GM12878 (cell line): ENCODE data around the gene GAL3ST2. TPM values are rescaled to one million over a fixed set of nuclear protein-coding genes. Genes with fewer than 3 reads are reported as not detected.

Source experiments
- BMI1 ChIP-seq: fragments of 450-650 bp; IDR thresholded peaks from 2 replicates; pipeline ENCODE4 v1.6.1; 2016; ENCODE audit warnings: mild to moderate bottlenecking, moderate library complexity, borderline replicate concordance
- CBFB ChIP-seq: IDR thresholded peaks from 2 replicates; pipeline ENCODE4 v1.6.1; 2016; ENCODE audit warnings: antibody characterized with exemption, low read depth
- CHD2 ChIP-seq: IDR thresholded peaks from 2 replicates; pipeline ENCODE4 v1.6.1; 2011; ENCODE audit warnings: low read depth, low read length, improper control_type of control experiment, borderline replicate concordance
- EGR1 ChIP-seq, 2 experiments: IDR thresholded peaks; 1 replicate in 1 of 2; 2 replicates in 1 of 2; pipeline ENCODE4 v1.6.1; 2011 to 2012; ENCODE audit warnings: low read depth in 2 of 2, low read length in 2 of 2, borderline replicate concordance in 1 of 2, mild to moderate bottlenecking in 1 of 2, moderate library complexity in 1 of 2
- NRF1 ChIP-seq: conservative IDR thresholded peaks from 2 replicates; pipeline ENCODE4 v1.6.1; 2011; ENCODE audit warnings: mild to moderate bottlenecking, low read depth, low read length, improper control_type of control experiment
- PAX5 ChIP-seq: IDR thresholded peaks from 2 replicates; pipeline ENCODE4 v1.6.1; 2011; ENCODE audit warnings: low read depth, low read length, borderline replicate concordance
- RBBP5 ChIP-seq: fragments of 200-600 bp; sonication (generic); conservative IDR thresholded peaks from 2 replicates; pipeline ENCODE4 v1.6.1; 2016
- RCOR1 ChIP-seq: conservative IDR thresholded peaks from 2 replicates; pipeline ENCODE4 v1.6.1; 2012; ENCODE audit warnings: low read depth, low read length, improper control_type of control experiment
- polyA plus RNA-seq, 11 experiments: library from polyadenylated mRNA; depleted of rRNA in 4 of 11; unstranded in 6 of 11; stranded (reverse) in 5 of 11; fragments of >200 nt; fragmentation: Nextera tagmentation in 4 of 11; fragmentation: Illumina TruSeq in 1 of 11; extraction: Ambion mirVana in 4 of 11; extraction: Trizol in 1 of 11; gene quantifications; 1 replicate in 1 of 11; 2 replicates in 10 of 11; pipeline versions ENCODE4 v1.2.1 to v1.2.3, GENCODE V29; 2011 to 2016; ENCODE audit warnings: inconsistent platforms in 2 of 11, missing spikeins in 2 of 11, low read depth in 1 of 11
- total RNA-seq, 4 experiments: library from RNA; depleted of rRNA in 3 of 4; stranded (reverse); fragments of >200 nt in 3 of 4; fragmentation: Illumina TruSeq in 1 of 4; extraction: Trizol in 1 of 4; gene quantifications; 2 replicates each; pipeline versions ENCODE4 v1.2.1 to v1.2.3, GENCODE V29; 2013 to 2021
- TF ChIP-seq, protein P1 (sequence below): IDR thresholded peaks from 2 replicates; pipeline ENCODE4 v1.6.1; 2011; ENCODE audit warnings: low read depth, mild to moderate bottlenecking, low read length, moderate library complexity, borderline replicate concordance; ENCODE audit errors: extremely low read depth
- TF ChIP-seq, protein P2 (sequence below): IDR thresholded peaks from 2 replicates; pipeline ENCODE4 v1.6.1; 2012; ENCODE audit warnings: low read depth, low read length, improper control_type of control experiment
- TF ChIP-seq, protein P3 (sequence below): IDR thresholded peaks from 2 replicates; pipeline ENCODE4 v1.6.1; 2011; ENCODE audit warnings: mild to moderate bottlenecking, low read depth, low read length, moderate library complexity; ENCODE audit not compliant: insufficient replicate concordance
- TF ChIP-seq, protein P4 (sequence below), 3 experiments: IDR thresholded peaks in 2 of 3; conservative IDR thresholded peaks in 1 of 3; 2 replicates each; pipeline ENCODE4 v1.5.1; 2011; ENCODE audit warnings: low read depth in 3 of 3, low read length in 3 of 3, mild to moderate bottlenecking in 3 of 3, control low read depth in 2 of 3, moderate library complexity in 2 of 3, inconsistent platforms in 1 of 3, mixed read lengths in 1 of 3; ENCODE audit not compliant: control insufficient read depth in 2 of 3, insufficient read depth in 1 of 3; ENCODE audit errors: extremely low read depth in 1 of 3
- TF ChIP-seq, protein P5 (sequence below): IDR thresholded peaks from 2 replicates; pipeline ENCODE4 v1.6.1; 2012; ENCODE audit warnings: mild to moderate bottlenecking, low read depth, low read length
- TF ChIP-seq, protein P6 (sequence below): fragments of 450-650 bp; IDR thresholded peaks from 2 replicates; pipeline ENCODE4 v1.6.1; 2016; ENCODE audit warnings: mild to moderate bottlenecking, moderate library complexity, borderline replicate concordance

The GAL3ST2 gene
- total and polyA plus RNA-seq, 10 of the 15 experiments (the other 5 are each of a cell fraction or from before 2014, with no cell fraction given): 0.09 to 0.36 (median 0.11) TPM; not detected in 7

DNA sequence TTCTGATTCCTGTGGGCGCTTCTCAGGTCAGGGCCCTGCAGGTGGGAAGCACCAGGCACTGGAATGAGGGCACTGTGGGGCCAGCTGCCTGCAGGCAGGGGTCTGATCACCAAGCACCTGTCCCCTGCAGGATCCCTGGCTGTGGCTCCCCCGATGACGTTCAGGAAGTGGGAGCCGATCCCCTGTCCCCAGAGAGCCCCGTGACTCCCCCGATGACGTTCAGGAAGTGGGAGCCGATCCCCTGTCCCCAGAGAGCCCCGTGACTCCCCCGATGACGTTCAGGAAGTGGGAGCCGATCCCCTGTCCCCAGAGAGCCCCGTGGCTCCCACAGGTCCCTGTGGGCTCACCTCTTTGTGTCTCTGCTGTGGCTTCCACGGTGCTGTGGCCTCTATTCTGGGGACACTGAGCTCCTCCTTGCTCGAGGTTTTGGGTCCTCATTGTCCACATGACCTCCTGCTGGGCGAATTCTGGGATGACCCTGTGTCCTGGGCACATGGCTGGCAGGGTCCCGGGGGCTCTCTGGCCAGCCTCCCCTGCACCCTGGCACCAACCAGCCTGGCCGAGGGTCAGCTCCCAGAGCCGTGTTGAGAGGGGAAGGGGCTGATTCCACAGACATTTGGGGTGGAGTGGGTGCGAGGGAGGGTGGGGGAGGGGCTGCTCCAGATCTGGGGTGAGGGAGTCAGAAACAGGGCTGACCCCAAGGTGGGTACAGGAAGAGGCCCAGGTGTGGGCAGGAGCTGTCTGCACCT lies 37.2 kb downstream of the GAL3ST2 start (continued):
- TF ChIP-seq, protein P1, sequence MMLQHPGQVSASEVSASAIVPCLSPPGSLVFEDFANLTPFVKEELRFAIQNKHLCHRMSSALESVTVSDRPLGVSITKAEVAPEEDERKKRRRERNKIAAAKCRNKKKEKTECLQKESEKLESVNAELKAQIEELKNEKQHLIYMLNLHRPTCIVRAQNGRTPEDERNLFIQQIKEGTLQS: no peak
- TF ChIP-seq, protein P2, sequence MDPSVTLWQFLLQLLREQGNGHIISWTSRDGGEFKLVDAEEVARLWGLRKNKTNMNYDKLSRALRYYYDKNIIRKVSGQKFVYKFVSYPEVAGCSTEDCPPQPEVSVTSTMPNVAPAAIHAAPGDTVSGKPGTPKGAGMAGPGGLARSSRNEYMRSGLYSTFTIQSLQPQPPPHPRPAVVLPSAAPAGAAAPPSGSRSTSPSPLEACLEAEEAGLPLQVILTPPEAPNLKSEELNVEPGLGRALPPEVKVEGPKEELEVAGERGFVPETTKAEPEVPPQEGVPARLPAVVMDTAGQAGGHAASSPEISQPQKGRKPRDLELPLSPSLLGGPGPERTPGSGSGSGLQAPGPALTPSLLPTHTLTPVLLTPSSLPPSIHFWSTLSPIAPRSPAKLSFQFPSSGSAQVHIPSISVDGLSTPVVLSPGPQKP: 0 out of 2 replicates have a peak, but pooled peaks have one; percentile 27
- TF ChIP-seq BMI1 (no peak), CHD2 (peak; percentile 78), EGR1 (IDR thresholded peaks at IDR 0.05; ENCODE audit: borderline replicate concordance in 1 of 2, low read depth in 2 of 2, low read length in 2 of 2) (no peak), RCOR1 (no peak), PAX5 (peak; percentile 90), CBFB (no peak), NRF1 (no peak), RBBP5 (no peak)
- TF ChIP-seq, protein P3, sequence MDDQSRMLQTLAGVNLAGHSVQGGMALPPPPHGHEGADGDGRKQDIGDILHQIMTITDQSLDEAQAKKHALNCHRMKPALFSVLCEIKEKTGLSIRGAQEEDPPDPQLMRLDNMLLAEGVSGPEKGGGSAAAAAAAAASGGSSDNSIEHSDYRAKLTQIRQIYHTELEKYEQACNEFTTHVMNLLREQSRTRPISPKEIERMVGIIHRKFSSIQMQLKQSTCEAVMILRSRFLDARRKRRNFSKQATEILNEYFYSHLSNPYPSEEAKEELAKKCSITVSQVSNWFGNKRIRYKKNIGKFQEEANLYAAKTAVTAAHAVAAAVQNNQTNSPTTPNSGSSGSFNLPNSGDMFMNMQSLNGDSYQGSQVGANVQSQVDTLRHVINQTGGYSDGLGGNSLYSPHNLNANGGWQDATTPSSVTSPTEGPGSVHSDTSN: no peak
- TF ChIP-seq, protein P4, sequence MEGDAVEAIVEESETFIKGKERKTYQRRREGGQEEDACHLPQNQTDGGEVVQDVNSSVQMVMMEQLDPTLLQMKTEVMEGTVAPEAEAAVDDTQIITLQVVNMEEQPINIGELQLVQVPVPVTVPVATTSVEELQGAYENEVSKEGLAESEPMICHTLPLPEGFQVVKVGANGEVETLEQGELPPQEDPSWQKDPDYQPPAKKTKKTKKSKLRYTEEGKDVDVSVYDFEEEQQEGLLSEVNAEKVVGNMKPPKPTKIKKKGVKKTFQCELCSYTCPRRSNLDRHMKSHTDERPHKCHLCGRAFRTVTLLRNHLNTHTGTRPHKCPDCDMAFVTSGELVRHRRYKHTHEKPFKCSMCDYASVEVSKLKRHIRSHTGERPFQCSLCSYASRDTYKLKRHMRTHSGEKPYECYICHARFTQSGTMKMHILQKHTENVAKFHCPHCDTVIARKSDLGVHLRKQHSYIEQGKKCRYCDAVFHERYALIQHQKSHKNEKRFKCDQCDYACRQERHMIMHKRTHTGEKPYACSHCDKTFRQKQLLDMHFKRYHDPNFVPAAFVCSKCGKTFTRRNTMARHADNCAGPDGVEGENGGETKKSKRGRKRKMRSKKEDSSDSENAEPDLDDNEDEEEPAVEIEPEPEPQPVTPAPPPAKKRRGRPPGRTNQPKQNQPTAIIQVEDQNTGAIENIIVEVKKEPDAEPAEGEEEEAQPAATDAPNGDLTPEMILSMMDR (IDR thresholded peaks at IDR 0.05 in 2 of 3, conservative IDR thresholded peaks at IDR 0.05 in 1 of 3; ENCODE audit: control insufficient read depth in 2 of 3, extremely low read depth in 1 of 3, insufficient read depth in 1 of 3, low read depth in 3 of 3, low read length in 3 of 3): no peak
- TF ChIP-seq, protein P5, sequence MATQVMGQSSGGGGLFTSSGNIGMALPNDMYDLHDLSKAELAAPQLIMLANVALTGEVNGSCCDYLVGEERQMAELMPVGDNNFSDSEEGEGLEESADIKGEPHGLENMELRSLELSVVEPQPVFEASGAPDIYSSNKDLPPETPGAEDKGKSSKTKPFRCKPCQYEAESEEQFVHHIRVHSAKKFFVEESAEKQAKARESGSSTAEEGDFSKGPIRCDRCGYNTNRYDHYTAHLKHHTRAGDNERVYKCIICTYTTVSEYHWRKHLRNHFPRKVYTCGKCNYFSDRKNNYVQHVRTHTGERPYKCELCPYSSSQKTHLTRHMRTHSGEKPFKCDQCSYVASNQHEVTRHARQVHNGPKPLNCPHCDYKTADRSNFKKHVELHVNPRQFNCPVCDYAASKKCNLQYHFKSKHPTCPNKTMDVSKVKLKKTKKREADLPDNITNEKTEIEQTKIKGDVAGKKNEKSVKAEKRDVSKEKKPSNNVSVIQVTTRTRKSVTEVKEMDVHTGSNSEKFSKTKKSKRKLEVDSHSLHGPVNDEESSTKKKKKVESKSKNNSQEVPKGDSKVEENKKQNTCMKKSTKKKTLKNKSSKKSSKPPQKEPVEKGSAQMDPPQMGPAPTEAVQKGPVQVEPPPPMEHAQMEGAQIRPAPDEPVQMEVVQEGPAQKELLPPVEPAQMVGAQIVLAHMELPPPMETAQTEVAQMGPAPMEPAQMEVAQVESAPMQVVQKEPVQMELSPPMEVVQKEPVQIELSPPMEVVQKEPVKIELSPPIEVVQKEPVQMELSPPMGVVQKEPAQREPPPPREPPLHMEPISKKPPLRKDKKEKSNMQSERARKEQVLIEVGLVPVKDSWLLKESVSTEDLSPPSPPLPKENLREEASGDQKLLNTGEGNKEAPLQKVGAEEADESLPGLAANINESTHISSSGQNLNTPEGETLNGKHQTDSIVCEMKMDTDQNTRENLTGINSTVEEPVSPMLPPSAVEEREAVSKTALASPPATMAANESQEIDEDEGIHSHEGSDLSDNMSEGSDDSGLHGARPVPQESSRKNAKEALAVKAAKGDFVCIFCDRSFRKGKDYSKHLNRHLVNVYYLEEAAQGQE: no peak
- TF ChIP-seq, protein P6, sequence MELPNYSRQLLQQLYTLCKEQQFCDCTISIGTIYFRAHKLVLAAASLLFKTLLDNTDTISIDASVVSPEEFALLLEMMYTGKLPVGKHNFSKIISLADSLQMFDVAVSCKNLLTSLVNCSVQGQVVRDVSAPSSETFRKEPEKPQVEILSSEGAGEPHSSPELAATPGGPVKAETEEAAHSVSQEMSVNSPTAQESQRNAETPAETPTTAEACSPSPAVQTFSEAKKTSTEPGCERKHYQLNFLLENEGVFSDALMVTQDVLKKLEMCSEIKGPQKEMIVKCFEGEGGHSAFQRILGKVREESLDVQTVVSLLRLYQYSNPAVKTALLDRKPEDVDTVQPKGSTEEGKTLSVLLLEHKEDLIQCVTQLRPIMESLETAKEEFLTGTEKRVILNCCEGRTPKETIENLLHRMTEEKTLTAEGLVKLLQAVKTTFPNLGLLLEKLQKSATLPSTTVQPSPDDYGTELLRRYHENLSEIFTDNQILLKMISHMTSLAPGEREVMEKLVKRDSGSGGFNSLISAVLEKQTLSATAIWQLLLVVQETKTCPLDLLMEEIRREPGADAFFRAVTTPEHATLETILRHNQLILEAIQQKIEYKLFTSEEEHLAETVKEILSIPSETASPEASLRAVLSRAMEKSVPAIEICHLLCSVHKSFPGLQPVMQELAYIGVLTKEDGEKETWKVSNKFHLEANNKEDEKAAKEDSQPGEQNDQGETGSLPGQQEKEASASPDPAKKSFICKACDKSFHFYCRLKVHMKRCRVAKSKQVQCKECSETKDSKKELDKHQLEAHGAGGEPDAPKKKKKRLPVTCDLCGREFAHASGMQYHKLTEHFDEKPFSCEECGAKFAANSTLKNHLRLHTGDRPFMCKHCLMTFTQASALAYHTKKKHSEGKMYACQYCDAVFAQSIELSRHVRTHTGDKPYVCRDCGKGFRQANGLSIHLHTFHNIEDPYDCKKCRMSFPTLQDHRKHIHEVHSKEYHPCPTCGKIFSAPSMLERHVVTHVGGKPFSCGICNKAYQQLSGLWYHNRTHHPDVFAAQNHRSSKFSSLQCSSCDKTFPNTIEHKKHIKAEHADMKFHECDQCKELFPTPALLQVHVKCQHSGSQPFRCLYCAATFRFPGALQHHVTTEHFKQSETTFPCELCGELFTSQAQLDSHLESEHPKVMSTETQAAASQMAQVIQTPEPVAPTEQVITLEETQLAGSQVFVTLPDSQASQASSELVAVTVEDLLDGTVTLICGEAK: no peak
